GM21381 (cell line): ENCODE data around the gene U2AF2.

Experiments used
- ATAC-seq: cut with Tn5 transposase; IDR thresholded peaks from one replicate; pipeline ENCODE4 v1.9.1; 2021; ENCODE audit warnings: mild to moderate bottlenecking, moderate library complexity; ENCODE audit not compliant: unreplicated experiment

Gene U2AF2

DNA sequence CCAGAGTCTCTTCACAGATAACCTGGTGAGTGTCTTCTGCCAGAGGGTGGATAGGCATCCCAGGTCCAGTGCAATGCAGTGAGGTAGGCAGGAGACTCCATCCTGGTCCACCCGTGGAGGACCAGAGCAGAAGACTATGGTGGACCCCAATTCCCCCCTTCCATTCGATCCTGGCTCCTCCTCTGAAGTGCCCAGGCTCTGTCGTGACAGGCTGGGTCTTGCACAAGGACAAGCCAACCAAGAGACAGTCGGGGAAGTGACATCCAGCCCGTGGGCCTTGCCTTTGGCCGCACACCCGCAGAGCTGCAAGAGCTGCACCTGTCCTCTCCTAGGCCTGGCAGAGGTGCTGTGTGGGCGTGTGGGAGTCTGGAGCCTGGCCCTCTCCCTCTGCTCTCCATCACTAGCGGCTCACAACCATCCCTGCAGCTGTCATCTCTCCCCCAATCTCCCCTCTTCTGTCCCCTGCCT is 33.6 kb upstream of the U2AF2 start:
- no peak for ATAC-seq

GRCh38 chr19:55621673-55622231 is 33.1 kb upstream of the U2AF2 start:
- no peak for ATAC-seq

GRCh38 chr19:55622242-55622969 is 32.4 kb upstream of the U2AF2 start:
- no peak for ATAC-seq

- no peak for ATAC-seq
Measured at GRCh38 chr19:55623130-55623529, 31.7 kb upstream of the U2AF2 start.

- no peak for ATAC-seq
Measured at GRCh38 chr19:55623561-55623960, 31.3 kb upstream of the U2AF2 start.

GRCh38 chr19:55624109-55625003 is 30.5 kb upstream of the U2AF2 start, which contains the start of gene ZNF784:
Gene ZNF784 (minus strand): TSS chr19:55624566. CDS start chr19:55624561, 5 bp downstream.
- no peak for ATAC-seq

GRCh38 chr19:55625004-55625326 is 29.9 kb upstream of the U2AF2 start:
- no peak for ATAC-seq

DNA sequence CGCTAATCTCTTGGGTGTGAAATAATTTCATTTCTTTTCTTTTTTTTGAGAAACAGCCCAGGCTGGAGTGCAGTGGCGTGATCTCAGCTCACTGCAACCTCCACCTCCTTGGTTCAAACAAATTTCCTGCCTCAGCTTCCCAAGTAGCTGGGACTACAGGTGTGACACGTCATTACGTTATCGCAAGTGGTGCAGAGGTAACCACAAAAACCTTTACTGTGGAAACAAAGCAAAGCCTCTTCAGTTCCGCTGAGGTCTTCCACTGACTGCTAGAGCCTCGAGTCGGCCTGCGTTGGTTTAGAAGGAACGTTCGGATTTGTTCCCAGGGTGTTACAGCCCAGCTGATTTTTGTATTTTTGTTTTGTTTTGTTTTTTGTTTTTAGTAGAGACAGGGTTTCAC is 28.5 kb upstream of the U2AF2 start:
- no peak for ATAC-seq

DNA sequence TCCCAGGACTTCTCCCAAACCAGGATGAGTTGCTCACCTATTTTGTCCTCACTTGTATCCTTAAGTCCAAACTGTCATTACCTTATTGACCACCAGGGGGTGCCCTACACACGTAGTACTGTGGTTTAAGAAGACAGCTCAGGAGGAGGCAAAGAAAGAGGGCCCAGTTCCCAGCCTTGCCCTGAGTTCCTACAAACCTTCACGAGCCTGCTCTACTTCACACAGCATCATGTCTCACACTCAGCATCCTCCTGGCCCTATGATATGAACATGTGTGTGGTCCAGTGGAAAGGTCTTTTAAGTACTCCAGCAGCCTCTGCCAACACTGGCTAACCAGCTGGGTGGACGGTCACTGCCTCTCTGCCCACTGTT is 22.4 kb upstream of the U2AF2 start:
- no peak for ATAC-seq

- ATAC-seq = no peak
Measured at GRCh38 chr19:55633861-55634260, 21.0 kb upstream of the U2AF2 start.

DNA sequence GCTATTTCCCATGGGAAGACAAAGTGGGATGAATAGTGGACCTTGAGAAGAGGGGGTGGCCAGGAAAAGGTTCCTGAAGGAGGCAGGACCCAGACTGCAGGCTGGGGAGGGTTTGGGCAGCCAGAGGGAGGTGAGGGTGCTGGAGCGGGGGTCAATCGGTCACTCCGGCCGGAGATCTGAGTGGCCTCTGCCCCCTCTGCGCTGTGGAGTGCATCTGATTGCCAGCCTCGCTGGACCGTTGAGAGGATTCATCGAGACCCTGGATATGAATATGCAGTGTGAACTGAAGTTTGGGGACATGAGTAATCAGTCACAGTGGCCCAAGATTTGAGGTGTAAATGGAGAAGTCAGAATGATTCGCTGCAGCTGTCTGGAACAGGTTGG is 19.5 kb upstream of the U2AF2 start:
- no peak for ATAC-seq

DNA sequence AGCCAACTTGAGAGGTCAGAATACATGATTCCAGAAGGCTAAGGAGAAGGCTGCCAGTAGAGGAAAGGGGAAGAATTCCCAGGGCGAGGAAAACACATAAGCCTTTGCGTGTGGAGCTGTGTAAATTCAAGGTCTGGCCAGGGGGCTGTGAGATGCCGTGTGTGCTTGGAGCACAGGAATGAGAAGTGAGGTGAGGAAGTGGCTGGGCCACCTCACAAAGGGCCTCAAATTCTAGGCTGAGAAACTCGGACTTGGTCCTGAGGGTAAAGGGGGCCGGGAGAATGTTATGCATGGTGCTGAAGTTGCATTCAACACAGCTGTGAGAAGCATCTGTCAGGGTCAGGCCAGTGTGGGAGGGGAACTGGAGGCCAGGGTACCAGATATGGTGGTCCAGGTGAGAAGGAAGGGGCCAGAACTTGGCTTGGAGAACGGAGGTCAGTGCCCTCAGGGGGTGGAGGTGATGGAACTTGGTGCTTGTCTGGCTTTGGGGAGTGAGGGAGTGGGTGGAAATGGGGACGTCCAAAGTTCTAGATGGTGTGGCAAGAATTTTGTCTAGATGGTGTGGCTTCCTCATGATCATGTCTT is 18.9 kb upstream of the U2AF2 start:
- no peak for ATAC-seq

- no peak for ATAC-seq
Measured at GRCh38 chr19:55636723-55637122, 18.1 kb upstream of the U2AF2 start.

GRCh38 chr19:55637534-55637933 is 17.3 kb upstream of the U2AF2 start:
- no peak for ATAC-seq

DNA sequence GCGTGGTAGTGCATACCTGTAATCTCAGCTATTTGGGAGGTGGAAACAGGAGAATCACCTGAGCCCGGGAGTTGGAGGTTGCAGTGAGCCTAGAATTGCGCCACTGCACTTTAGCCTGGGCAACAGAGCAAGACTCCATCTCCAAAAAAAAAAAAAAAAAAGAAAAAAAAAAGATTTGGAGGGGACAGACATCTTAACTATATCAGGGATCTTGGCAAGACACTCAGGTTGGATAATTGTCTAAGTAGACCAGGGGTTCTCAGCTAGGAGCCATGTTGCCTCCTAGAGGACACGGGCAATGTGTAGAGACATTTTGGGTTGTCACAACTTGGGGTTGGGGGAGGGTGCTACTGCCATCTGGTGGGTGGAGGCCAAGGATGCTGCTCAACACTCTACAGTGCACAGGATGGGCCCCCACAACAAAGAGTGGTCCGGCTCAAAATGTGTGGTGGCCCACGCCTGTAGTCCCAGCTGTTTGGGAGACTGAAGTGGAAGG is 15.9 kb upstream of the U2AF2 start:
- ATAC-seq = no peak

GRCh38 chr19:55640043-55640576 is 14.7 kb upstream of the U2AF2 start:
- ATAC-seq = no peak

DNA sequence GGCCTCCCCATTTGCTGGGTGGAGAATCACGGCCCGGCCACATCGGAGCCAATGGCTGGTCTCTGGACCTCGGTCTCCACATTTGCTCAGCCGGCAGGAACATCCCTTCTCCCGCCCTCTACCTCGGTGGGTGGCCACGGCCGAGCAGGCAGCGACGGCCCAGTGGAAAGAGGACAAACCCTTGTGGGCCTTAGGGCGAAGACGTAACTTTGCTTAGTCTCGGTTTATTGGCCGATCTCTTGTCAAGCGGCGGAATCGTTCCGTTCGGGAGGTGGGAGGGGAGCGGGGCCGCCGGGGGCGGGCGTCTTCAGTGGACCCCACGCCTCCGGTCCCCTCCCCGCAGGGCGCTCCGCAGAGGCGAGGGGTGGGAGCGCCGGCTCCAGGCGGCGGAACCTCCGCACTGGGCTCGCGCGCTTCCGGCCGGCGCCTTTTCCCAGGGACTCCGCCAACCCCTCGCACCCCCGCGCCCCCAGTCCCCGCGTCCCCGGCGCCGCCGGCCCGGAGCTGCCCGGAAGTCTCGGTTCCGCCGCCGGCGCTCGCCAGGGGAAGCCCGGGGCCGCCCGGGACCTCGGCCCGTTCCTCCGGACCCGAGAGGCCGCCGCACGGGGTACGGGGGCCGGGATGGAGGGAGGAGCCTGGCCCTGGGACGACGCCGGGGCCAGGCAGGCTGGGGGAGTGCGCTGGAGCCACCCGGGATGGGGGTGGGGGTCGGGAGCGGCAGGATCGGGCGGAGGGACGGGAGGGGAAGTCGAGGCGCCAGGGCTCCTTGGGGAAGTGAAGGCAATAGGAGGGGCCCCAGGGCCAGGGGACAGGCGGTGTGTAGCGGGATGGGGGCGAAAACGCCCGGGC is 14.0 kb upstream of the U2AF2 start, which contains the start of gene ZNF580:
ZNF580 (plus strand) TSS at position 426 of the 849 bp plus-strand sequence. CDS start 1,507 bp downstream, outside the sequence.
- ATAC-seq = peak; percentile 38

DNA sequence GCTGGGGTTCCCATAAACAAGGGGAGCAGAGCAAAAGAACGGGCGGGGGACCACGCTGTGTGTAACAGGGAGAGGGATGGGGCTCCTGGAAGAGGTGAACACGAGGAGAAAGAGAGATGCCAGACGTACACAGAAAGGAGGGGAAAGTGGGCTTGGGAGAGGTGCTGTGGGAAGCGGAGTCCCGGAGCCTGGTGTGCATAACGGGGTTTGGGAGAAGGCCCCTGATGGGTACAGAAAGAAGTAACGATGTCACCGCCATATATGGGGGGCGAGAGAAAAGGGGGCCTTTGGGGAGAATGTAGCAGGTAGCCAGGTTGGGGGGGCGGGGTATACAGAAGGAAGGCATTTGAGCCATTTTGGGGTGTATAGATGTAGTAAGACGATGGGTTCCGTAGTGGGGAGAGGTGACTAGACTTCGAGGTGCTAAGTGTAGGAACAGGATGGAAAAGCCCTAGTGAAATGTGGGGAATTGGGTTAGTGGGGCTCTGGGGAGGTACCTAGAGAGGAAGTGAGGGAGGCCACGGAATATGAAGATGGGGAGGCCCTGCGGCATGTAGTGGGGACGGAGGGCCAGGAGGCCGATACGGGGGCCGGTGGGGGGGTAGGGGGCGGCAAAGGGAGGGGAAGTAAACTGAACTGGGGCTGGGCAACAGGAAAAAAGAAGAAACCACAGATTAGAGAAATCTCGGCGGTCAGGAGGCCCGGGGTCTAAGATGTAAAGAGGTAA is 13.2 kb upstream of the U2AF2 start:
- no peak for ATAC-seq
